NCI-H460 (cell line): ENCODE data around the gene CAPNS1. TPM values are rescaled to one million over a fixed set of nuclear protein-coding genes. Genes with fewer than 3 reads are reported as not detected.
"Not testable (repeated sequence)": the region's sequence is repeated elsewhere in the genome, so short reads cannot be mapped to it uniquely, and the experiment has no call there.

Experiments used
- DNase-seq: peaks from one replicate; pipeline ENCODE4 v3.0.0-alpha.2; 2016; ENCODE audit warnings: low read depth; ENCODE audit errors: extremely low read depth
- total RNA-seq: library from RNA; depleted of rRNA; stranded (reverse); fragments of >200 nt; shearing (Covaris generic); gene quantifications from 2 replicates; pipeline ENCODE4 v1.2.3, GENCODE V29; 2014

CAPNS1 gene
- total RNA-seq, 1 experiment from 2014 or later = 417 TPM

- DNase-seq = no peak
Observed at GRCh38 chr19:36113894-36114720, 25.8 kb upstream of the CAPNS1 start.

- DNase-seq = peak; percentile 100
Observed at GRCh38 chr19:36114721-36115452, 25.0 kb upstream of the CAPNS1 start, which contains the start of gene POLR2I. Gene POLR2I (minus strand): TSS chr19:36114875. CDS start chr19:36114856, 19 bp downstream.

GRCh38 chr19:36115453-36116343, 24.2 kb upstream of the CAPNS1 start, which contains the start of gene TBCB:
Gene TBCB (plus strand): TSS chr19:36115468. CDS start chr19:36115561, 93 bp downstream.
- no peak for DNase-seq

- DNase-seq = no peak
Observed at GRCh38 chr19:36116344-36116637, 23.6 kb upstream of the CAPNS1 start.

- DNase-seq = no peak
Observed at GRCh38 chr19:36120092-36120983, 19.5 kb upstream of the CAPNS1 start.

GRCh38 chr19:36120984-36121358, 18.9 kb upstream of the CAPNS1 start:
- DNase-seq = no peak

- no peak for DNase-seq
Observed at GRCh38 chr19:36121486-36122124, 18.3 kb upstream of the CAPNS1 start.

GRCh38 chr19:36125557-36125956, 14.3 kb upstream of the CAPNS1 start:
- no peak for DNase-seq

- no peak for DNase-seq
Observed at GRCh38 chr19:36128392-36128736, 11.5 kb upstream of the CAPNS1 start.

- DNase-seq = not testable (repeated sequence)
Observed at GRCh38 chr19:36131221-36131620, 8.6 kb upstream of the CAPNS1 start.

GRCh38 chr19:36134867-36135266, 5.0 kb upstream of the CAPNS1 start:
- not testable (repeated sequence) for DNase-seq

GRCh38 chr19:36136964-36137686, 2.7 kb upstream of the CAPNS1 start:
- peak; percentile 57 for DNase-seq

GRCh38 chr19:36139120-36139472, 770 bp upstream of the CAPNS1 start:
- DNase-seq = no peak

- DNase-seq = peak; percentile 54
Observed at GRCh38 chr19:36140304-36141038, 605 bp downstream of the CAPNS1 start.

GRCh38 chr19:36141039-36141927, 1.4 kb downstream of the CAPNS1 start:
- peak; percentile 86 for DNase-seq

- no peak for DNase-seq
Observed at GRCh38 chr19:36142046-36142445, 2.2 kb downstream of the CAPNS1 start.

- no peak for DNase-seq
Observed at GRCh38 chr19:36142496-36142895, 2.6 kb downstream of the CAPNS1 start.
